H9 (cell line): ENCODE measurements around the gene KLHDC7A. TPM values are rescaled to one million over a fixed set of nuclear protein-coding genes. Genes with fewer than 3 reads are reported as not detected.

Experiments
- DNase-seq: peaks from one replicate; pipeline ENCODE4 v3.0.0-alpha.2; 2017
- H2AFZ ChIP-seq: one replicate; pipeline ENCODE4 v1.6.1; 2013; ENCODE audit warnings: mild to moderate bottlenecking, low read length, control low read depth, moderate library complexity
- H2AK5ac ChIP-seq: 2 replicates; pipeline ENCODE4 v1.6.1; 2013; ENCODE audit warnings: low read length, control low read depth, mixed read lengths; ENCODE audit not compliant: insufficient read length
- H2BK120ac ChIP-seq: one replicate; pipeline ENCODE4 v1.6.1; 2013; ENCODE audit warnings: low read depth, mild to moderate bottlenecking, low read length, control low read depth, inconsistent platforms; ENCODE audit not compliant: poor library complexity, severe bottlenecking
- H2BK12ac ChIP-seq: 2 replicates; pipeline ENCODE4 v1.6.1; 2013; ENCODE audit warnings: low read length, control low read depth, mixed read lengths, low read depth; ENCODE audit not compliant: insufficient read length
- H2BK15ac ChIP-seq: 2 replicates; pipeline ENCODE4 v1.6.1; 2013; ENCODE audit warnings: low read depth, low read length, control low read depth
- H2BK20ac ChIP-seq: one replicate; pipeline ENCODE4 v1.6.1; 2013; ENCODE audit warnings: low read depth, mild to moderate bottlenecking, low read length, control low read depth, inconsistent platforms; ENCODE audit not compliant: poor library complexity, severe bottlenecking
- H2BK5ac ChIP-seq: 2 replicates; pipeline ENCODE4 v1.6.1; 2013; ENCODE audit warnings: low read length, control low read depth, mixed read lengths; ENCODE audit not compliant: insufficient read length
- H3K14ac ChIP-seq: 2 replicates; pipeline ENCODE4 v1.6.1; 2013; ENCODE audit warnings: low read length, control low read depth; ENCODE audit not compliant: insufficient read depth
- H3K18ac ChIP-seq: 2 replicates; pipeline ENCODE4 v1.6.1; 2013; ENCODE audit warnings: low read depth, mild to moderate bottlenecking, mixed read lengths, low read length, control low read depth; ENCODE audit not compliant: insufficient read length
- H3K23ac ChIP-seq: 2 replicates; pipeline ENCODE4 v1.6.1; 2013; ENCODE audit warnings: low read length, control low read depth, mixed read lengths, low read depth; ENCODE audit not compliant: insufficient read length
- H3K23me2 ChIP-seq: 2 replicates; pipeline ENCODE4 v1.6.1; 2013; ENCODE audit warnings: low read depth, mild to moderate bottlenecking, mixed read lengths, low read length, control low read depth; ENCODE audit not compliant: insufficient read length, poor library complexity, severe bottlenecking
- H3K27ac ChIP-seq: 2 replicates; pipeline ENCODE4 v1.5.1; 2013; ENCODE audit warnings: low read length, control low read depth, mixed read lengths, low read depth; ENCODE audit not compliant: insufficient read length
- H3K27me3 ChIP-seq: 2 replicates; pipeline ENCODE4 v1.6.1; 2013; ENCODE audit warnings: low read length, control low read depth, inconsistent platforms; ENCODE audit not compliant: insufficient read depth
- H3K4ac ChIP-seq: 2 replicates; pipeline ENCODE4 v1.6.1; 2013; ENCODE audit warnings: low read depth, mild to moderate bottlenecking, control low read depth, inconsistent platforms, low read length, moderate library complexity
- H3K4me1 ChIP-seq: 2 replicates; pipeline ENCODE4 v1.6.1; 2013; ENCODE audit warnings: low read length, control low read depth, inconsistent platforms; ENCODE audit not compliant: insufficient read depth
- H3K4me2 ChIP-seq: 2 replicates; pipeline ENCODE4 v1.6.1; 2013; ENCODE audit warnings: low read length, control low read depth, mixed read lengths; ENCODE audit not compliant: insufficient read length, insufficient read depth
- H3K56ac ChIP-seq: 2 replicates; pipeline ENCODE4 v1.6.1; 2013; ENCODE audit warnings: low read depth, mild to moderate bottlenecking, mixed read lengths, low read length, control low read depth; ENCODE audit not compliant: insufficient read length
- H3K79me1 ChIP-seq: 2 replicates; pipeline ENCODE4 v1.6.1; 2013; ENCODE audit warnings: low read depth, mild to moderate bottlenecking, moderate library complexity, low read length, control low read depth, inconsistent platforms; ENCODE audit not compliant: insufficient read depth, poor library complexity, severe bottlenecking
- H3K79me2 ChIP-seq: 2 replicates; pipeline ENCODE4 v1.6.1; 2013; ENCODE audit warnings: low read length, control low read depth, inconsistent platforms; ENCODE audit not compliant: insufficient read depth
- H3K9ac ChIP-seq: 2 replicates; pipeline ENCODE4 v1.6.1; 2013; ENCODE audit warnings: low read length, control low read depth, mixed read lengths; ENCODE audit not compliant: insufficient read length; ENCODE audit errors: extremely low read depth
- H3K9me3 ChIP-seq: one replicate; pipeline ENCODE4 v1.6.1; 2013; ENCODE audit warnings: low read depth, low read length, inconsistent platforms; ENCODE audit not compliant: control insufficient read depth
- H3T11ph ChIP-seq: one replicate; pipeline ENCODE4 v1.6.1; 2013; ENCODE audit warnings: mild to moderate bottlenecking, low read length, control low read depth, inconsistent platforms
- H4K20me1 ChIP-seq: one replicate; pipeline ENCODE4 v1.6.1; 2013; ENCODE audit not compliant: control insufficient read depth, insufficient read length, insufficient read depth
- H4K5ac ChIP-seq: 2 replicates; pipeline ENCODE4 v1.6.1; 2013; ENCODE audit warnings: low read depth, mild to moderate bottlenecking, mixed read lengths, low read length, control low read depth; ENCODE audit not compliant: insufficient read length
- H4K8ac ChIP-seq: replicated peaks from 2 replicates; pipeline ENCODE4 v1.6.1; 2013; ENCODE audit warnings: low read length, control low read depth, mixed read lengths, low read depth; ENCODE audit not compliant: insufficient read length
- H4K91ac ChIP-seq: 2 replicates; pipeline ENCODE4 v1.6.1; 2013; ENCODE audit warnings: low read depth, mild to moderate bottlenecking, moderate library complexity, mixed read lengths, low read length, control low read depth; ENCODE audit not compliant: insufficient read length
- H3K27ac Mint-ChIP-seq, 3 experiments: 2 replicates in 2 of 3; 3 replicates in 1 of 3; pipeline ENCODE4 v1.8.0; 2020 to 2021; ENCODE audit warnings: mixed read lengths in 3 of 3, mild to moderate bottlenecking in 1 of 3, moderate library complexity in 1 of 3
- H3K27me3 Mint-ChIP-seq: 2 replicates; pipeline ENCODE4 v1.8.0; 2021; ENCODE audit warnings: low read depth, mild to moderate bottlenecking, moderate library complexity, mixed read lengths
- H3K36me3 Mint-ChIP-seq, 3 experiments: 2 replicates in 2 of 3; 3 replicates in 1 of 3; pipeline ENCODE4 v1.8.0; 2020 to 2021; ENCODE audit warnings: low read depth in 3 of 3, mixed read lengths in 3 of 3; ENCODE audit not compliant: insufficient read depth in 1 of 3
- H3K4me1 Mint-ChIP-seq, 2 experiments: 2 replicates each; pipeline ENCODE4 v1.8.0; 2020; ENCODE audit warnings: mixed read lengths in 2 of 2
- H3K4me3 Mint-ChIP-seq, 2 experiments: 2 replicates in 1 of 2; 3 replicates in 1 of 2; pipeline ENCODE4 v1.8.0; 2020 to 2021; ENCODE audit warnings: mild to moderate bottlenecking in 2 of 2, mixed read lengths in 2 of 2, moderate library complexity in 1 of 2
- H3K9me3 Mint-ChIP-seq, 2 experiments: 2 replicates in 1 of 2; 3 replicates in 1 of 2; pipeline ENCODE4 v1.8.0; 2020; ENCODE audit warnings: mild to moderate bottlenecking in 2 of 2, mixed read lengths in 2 of 2, moderate library complexity in 1 of 2
- CTCF ChIP-seq: fragments of 200-600 bp; sonication (generic); conservative IDR thresholded peaks from 3 replicates; pipeline ENCODE4 v1.8.0; 2021; ENCODE audit warnings: antibody characterized with exemption, mild to moderate bottlenecking
- WGBS: extraction: QIAGEN DNeasy Blood & Tissue Kit; methylation state at CpG from one replicate; pipeline ENCODE4 v1.1.7; 2013; ENCODE audit warnings: missing lambda C conversion rate, low lambda C conversion rate, mixed read lengths; ENCODE audit not compliant: insufficient read length; ENCODE audit errors: extremely low coverage; 5-methylcytosine and 5-hydroxymethylcytosine counted together
- total RNA-seq: library from RNA; stranded (reverse); gene quantifications from 2 replicates; pipeline ENCODE4 v1.2.1, GENCODE V29; 2021

KLHDC7A gene
- total RNA-seq, 1 experiment from 2014 or later: 11.4 TPM

DNA sequence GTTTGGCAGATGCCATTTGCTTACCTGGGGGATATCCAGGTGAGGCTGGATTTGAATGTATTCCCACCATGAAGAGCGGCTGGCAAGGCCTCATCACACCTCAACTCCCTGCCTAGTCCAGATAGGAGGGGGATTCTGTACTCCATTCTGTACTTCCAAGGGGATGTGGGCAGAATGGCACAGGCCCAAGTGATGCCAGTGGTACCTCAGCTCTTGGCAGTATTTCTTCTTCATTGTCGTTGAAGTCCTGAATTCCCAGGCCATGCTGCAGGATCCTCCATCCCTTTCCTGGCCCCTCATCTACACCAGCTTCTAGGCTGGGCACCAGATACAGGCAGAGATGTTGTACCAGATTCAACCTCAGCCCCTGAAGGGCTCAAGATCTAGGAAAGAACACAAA, 47.9 kb downstream of the KLHDC7A start:
- no peak overlapping the region for H4K91ac ChIP-seq
- H3K27me3 ChIP-seq: no peaks in the 10 kb centered on the region; the same call in 1 of the 2 replicates
- Mint-ChIP-seq H3K4me1 (peaks cover 5 to 7% of the 10 kb centered on the region in 2 experiments), H3K36me3 (no peaks in the 10 kb centered on the region), H3K9me3 (no peaks in the 10 kb centered on the region; a peak in 1 of 5 replicates), H3K27ac (no peak overlapping the region), H3K4me3 (no peak overlapping the region), H3K27me3 (peaks cover 23% of the 10 kb centered on the region)
- no peaks in the 10 kb centered on the region for H3K79me2 ChIP-seq
- no peaks in the 10 kb centered on the region for H3K9me3 ChIP-seq
- no peak overlapping the region for H3T11ph ChIP-seq
- H4K5ac ChIP-seq: no peak overlapping the region
- H4K20me1 ChIP-seq: no peaks in the 10 kb centered on the region
- no peak overlapping the region for H2AK5ac ChIP-seq
- no peak overlapping the region for H2BK120ac ChIP-seq
- H3K56ac ChIP-seq: no peak overlapping the region
- no CpG with 5 or more reads among the region's 2 CpGs for WGBS
- DNase-seq: no peak
- TF ChIP-seq CTCF: no peak
- H2BK15ac ChIP-seq: no peak overlapping the region
- H3K23ac ChIP-seq: no peak overlapping the region
- no peak overlapping the region for H2BK20ac ChIP-seq
- no peak overlapping the region for H3K9ac ChIP-seq
- no peaks in the 10 kb centered on the region for H3K23me2 ChIP-seq
- H3K18ac ChIP-seq: no peak overlapping the region
- H3K4ac ChIP-seq: no peak overlapping the region
- no peak overlapping the region for H4K8ac ChIP-seq
- no peak overlapping the region for H3K4me2 ChIP-seq
- no peaks in the 10 kb centered on the region for H3K79me1 ChIP-seq
- H2AFZ ChIP-seq: no peak overlapping the region
- H3K14ac ChIP-seq: no peak overlapping the region
- no peak overlapping the region for H2BK12ac ChIP-seq
- no peak overlapping the region for H2BK5ac ChIP-seq
- no peak overlapping the region for H3K27ac ChIP-seq
- no peaks in the 10 kb centered on the region; the same call in 1 of the 2 replicates for H3K4me1 ChIP-seq
